ENCODE results near the gene CFAP157. TPM values are rescaled to one million over a fixed set of nuclear protein-coding genes. Genes with fewer than 3 reads are reported as not detected.

CFAP157 gene
- total RNA-seq, 1 donor from 2014 or later: not detected

DNA sequence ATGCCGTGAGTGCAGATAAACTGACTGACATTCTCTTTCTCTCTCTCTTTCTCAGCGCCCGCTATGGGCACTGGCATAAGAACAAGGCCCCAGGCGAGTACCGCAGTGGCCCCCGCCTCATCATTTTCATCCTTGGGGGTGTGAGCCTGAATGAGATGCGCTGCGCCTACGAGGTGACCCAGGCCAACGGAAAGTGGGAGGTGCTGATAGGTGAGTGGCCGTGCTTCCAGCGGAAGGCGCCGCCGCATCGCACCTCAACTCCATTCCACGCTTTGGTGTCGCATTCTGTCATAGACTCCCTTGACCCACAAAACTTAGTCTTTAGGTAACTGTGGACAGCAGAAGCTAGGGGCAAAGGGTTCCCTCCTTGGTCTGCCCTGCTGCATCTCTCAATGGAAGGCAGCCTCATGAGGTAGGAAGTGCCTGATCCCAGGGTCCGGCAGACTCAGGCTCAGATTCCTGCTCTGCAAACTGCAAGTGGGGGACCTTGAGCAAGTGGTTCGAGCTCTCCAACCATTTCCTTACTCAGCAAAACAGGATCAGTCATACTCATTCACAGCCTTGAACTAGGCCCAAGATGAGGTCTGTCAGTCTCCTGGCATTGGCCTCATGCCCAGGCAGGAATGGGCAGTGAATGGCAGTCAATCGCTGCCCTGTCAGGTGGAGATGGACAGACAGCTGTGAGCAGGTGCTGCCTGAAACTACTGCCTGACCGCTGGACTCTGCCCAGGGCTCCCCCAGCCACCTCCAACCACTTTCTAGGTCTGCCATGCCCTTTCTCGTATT is 24.2 kb upstream of the CFAP157 start:
- TF ChIP-seq, protein P1, sequence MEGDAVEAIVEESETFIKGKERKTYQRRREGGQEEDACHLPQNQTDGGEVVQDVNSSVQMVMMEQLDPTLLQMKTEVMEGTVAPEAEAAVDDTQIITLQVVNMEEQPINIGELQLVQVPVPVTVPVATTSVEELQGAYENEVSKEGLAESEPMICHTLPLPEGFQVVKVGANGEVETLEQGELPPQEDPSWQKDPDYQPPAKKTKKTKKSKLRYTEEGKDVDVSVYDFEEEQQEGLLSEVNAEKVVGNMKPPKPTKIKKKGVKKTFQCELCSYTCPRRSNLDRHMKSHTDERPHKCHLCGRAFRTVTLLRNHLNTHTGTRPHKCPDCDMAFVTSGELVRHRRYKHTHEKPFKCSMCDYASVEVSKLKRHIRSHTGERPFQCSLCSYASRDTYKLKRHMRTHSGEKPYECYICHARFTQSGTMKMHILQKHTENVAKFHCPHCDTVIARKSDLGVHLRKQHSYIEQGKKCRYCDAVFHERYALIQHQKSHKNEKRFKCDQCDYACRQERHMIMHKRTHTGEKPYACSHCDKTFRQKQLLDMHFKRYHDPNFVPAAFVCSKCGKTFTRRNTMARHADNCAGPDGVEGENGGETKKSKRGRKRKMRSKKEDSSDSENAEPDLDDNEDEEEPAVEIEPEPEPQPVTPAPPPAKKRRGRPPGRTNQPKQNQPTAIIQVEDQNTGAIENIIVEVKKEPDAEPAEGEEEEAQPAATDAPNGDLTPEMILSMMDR (conservative IDR thresholded peaks at IDR 0.05; ENCODE audit: low read depth, low read length): no peak
- DNase-seq (ENCODE audit: low read depth): no peak
- H3K4me3 ChIP-seq (ENCODE audit: low read depth, low read length): no peak overlapping the region

DNA sequence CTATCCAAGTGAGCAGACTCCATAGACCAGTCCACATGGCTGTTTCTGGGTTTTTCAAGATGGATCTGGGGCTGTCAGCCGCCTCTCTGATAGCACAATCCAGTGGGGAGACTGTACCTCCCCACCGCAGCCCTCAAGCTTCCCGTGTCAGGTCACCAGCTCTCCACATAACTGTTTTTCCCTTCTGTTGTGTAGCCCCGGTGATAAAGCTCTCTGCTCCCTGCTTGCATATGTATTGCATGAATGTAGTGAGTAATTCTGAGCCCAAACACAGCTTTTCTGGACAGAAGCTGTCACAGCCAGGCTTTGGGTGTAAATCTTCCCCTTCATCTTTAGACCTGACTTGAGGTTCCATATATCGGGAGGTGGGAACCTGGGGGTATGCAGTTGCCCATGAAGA is 23.1 kb upstream of the CFAP157 start:
- no peak for DNase-seq (ENCODE audit: low read depth)
- H3K4me3 ChIP-seq (ENCODE audit: low read depth, low read length): no peak overlapping the region
- TF ChIP-seq, protein P1 (conservative IDR thresholded peaks at IDR 0.05; ENCODE audit: low read depth, low read length): no peak

DNA sequence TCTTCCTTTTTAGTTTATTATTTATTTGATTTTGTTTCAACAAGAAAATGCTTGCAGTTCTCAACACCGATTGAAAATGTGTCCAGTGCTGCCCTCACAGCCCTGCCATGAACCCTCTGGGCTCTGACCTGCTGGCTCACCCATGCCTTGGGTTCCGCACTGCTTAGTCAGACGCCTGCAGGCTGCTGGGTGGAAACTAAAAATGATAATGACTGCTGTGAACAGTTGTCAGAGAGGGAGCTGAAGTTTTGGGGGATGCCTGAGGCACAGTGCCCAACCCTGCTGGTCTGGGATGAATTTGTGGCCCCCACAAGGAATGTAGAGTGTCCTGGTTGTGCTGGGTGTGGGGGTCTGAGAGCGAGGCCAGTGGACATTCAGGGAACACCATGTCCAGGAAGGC is 22.2 kb upstream of the CFAP157 start:
- TF ChIP-seq, protein P1 (conservative IDR thresholded peaks at IDR 0.05; ENCODE audit: low read depth, low read length): no peak
- DNase-seq (ENCODE audit: low read depth): no peak
- no peak overlapping the region for H3K4me3 ChIP-seq (ENCODE audit: low read depth, low read length)

DNA sequence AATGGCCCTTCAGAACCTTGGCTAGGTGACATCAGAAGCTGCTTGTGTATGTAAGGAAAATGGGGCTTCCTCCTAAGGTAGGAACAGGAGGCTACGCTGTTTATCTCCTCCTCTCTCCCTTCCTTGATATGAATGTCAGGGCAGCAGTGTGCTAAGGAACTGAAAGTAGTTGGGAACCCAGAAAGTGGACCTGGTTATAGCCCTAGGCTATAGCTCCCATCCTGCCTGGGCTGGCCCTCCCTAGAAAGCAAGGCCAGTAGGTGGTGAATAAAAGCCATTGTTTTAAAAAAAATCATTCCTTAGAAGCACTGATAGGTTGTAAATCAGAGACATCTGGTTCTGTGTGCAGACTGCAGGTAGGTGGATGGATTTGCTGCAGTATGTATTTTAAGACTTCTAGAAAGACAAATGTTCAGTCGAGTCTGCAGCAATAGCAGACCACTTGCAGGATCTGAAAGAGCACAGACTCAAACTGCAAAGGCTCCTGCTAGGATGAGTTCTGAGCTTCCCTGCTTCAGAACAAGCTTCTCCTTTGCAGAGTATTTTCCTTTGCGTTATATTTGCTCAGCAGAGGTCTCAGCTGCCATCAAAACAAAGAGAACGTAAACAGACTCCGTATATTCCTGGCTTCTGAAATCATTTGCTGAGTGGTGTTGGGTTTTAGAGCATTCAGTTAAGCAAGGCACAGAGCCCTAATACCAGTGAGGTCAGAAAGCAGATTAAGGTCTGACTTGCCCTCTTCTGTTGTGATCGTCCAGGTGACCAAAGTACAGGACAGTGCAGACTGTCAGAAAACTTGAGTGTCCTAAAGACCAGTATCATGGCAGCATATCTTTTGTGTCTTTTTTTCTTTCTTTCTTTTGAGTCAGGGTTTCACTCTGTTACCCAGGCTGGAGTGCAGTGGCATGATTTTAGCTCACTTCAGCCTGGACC is 20.1 kb upstream of the CFAP157 start:
- no peak overlapping the region for H3K4me3 ChIP-seq (ENCODE audit: low read depth, low read length)
- no peak for DNase-seq (ENCODE audit: low read depth)

DNA sequence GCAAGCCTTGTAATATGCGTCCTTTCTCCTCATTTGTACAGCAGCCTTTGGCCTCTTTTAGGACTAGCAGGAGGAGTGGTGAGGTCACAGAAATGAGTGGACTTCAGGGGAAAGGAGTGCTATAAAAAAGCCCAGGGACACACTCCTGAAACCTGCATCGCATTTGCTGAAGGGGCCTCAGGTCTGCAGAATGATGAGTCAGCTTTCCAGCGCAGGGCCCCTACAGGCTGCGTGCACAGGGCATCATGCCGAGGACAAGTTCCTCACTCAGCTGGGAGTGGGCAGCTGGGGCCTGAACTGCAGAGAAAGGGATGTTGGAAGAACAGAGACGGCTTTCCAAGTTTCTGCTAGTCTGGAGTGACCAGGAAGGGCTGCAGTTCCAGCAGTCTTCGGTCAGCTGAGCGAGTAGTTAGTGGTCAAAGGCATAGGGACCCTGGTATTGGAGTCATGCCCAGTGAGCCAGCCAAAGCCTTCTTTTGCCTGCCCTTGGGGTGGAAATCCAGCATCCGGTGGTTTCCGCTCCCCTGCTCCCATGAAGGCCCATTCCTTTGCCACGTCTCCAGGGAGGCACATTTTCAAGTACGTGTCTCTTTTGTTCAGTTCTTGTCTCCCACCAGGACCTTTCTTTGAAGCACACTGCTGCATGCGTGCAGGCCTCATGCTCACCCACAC is 17.3 kb upstream of the CFAP157 start:
- TF ChIP-seq, protein P1 (conservative IDR thresholded peaks at IDR 0.05; ENCODE audit: low read depth, low read length): no peak
- H3K4me3 ChIP-seq (ENCODE audit: low read depth, low read length): no peak overlapping the region
- DNase-seq (ENCODE audit: low read depth): no peak

More for the DNA sequence above, 20.1 kb upstream of the CFAP157 start:
- TF ChIP-seq, protein P1 (conservative IDR thresholded peaks at IDR 0.05; ENCODE audit: low read depth, low read length): no peak

DNA sequence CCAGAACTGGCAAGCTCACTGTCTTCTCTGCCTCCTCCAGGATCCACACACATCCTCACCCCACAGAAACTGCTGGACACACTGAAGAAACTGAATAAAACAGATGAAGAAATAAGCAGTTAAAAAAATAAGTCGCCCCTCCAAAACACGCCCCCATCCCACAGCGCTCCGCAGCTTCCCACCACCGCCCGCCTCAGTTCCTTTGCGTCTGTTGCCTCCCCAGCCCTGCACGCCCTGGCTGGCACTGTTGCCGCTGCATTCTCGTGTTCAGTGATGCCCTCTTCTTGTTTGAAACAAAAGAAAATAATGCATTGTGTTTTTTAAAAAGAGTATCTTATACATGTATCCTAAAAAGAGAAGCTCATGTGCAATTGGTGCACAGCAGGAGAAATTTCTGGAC is 16.1 kb upstream of the CFAP157 start:
- DNase-seq (ENCODE audit: low read depth): no peak
- TF ChIP-seq, protein P1 (conservative IDR thresholded peaks at IDR 0.05; ENCODE audit: low read depth, low read length): no peak
- no peak overlapping the region for H3K4me3 ChIP-seq (ENCODE audit: low read depth, low read length)
